H54 (cell line): ENCODE data around the gene KRTAP19-6.

Source experiments
- DNase-seq: peaks from one replicate; pipeline ENCODE4 v3.0.0; 2011; ENCODE audit warnings: low spot score, mixed read lengths; ENCODE audit not compliant: insufficient read length
- FAIRE-seq: peaks from 3 replicates; lab custom pipeline; 2011; peaks lifted over from hg19 to GRCh38; lab: Jason Lieb, UNC
- POLR2A ChIP-seq: IDR thresholded peaks from 2 replicates; pipeline ENCODE4 v1.6.1; 2011; ENCODE audit warnings: low read depth, mild to moderate bottlenecking, low read length

KRTAP19-6 gene

DNA sequence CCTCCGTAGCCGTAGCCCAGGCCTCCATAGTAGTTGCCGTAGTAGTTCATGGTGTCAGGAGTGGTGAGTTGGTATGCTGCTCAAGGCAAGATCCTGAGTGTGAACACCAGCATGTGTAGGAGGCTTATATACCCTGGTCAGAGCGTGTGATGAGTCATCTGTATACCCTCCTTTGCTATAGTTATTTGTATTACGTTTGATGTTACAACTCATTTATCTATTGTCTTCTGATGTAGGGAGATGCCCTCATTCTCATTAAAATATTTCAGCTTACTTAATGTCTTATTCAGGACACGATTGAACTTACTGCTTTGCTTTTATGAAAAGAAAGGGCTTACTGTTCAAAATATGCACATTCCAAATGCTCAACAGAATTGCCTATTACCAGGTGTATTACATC is 39.6 kb downstream of the KRTAP19-6 start, which contains the start of gene KRTAP19-5:
Gene KRTAP19-5 (minus strand): TSS at position 101 of the 400 bp plus-strand sequence. CDS start 51 bp downstream, at position 50.
- DNase-seq (no peak), FAIRE-seq (no peak)
- no peak for TF ChIP-seq POLR2A

DNA sequence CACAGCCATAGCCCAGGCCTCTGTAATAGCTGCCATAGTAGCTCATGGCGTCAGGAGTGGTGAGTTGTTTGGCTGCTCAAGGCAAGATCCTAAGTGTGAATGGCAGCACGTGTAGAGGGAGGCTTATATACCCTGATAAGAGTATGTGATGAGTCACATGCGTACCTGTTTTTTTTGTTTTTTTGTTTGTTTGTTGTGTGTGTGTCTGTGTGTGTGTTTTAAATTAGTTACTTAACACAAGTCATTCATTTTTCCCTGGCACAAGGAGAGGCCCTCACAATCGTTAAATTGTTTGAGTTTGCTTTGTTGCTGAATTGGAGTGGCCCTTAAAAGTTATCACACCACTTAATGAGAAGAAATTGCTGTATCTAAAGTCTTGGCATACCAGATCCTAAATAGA is 44.6 kb downstream of the KRTAP19-6 start, which contains the start of gene KRTAP19-4:
Gene KRTAP19-4 (minus strand): TSS at position 101 of the 400 bp plus-strand sequence. CDS start 55 bp downstream, at position 46.
- no peak for TF ChIP-seq POLR2A
- no peak for FAIRE-seq
- no peak for DNase-seq

DNA sequence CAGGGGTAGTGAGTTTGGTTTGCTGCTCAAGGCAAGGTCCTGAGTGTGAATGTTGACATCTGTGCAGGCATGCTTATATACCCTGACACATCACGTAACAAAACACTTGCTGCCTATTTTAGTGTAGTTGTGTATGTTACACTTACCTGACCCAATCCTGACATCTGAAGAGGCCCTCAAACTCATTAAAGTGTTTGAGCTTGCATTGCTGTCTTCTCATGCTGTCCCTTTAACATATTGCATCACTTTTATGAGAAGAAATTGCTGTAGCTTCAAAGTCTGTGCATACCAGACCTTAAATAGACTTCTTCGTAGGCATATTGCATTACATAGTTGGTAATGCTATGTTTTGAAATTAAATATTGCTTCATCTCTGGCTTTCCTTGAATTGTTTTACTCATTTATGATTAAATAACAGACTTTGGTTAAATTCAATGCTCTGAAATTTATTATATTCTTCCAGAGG is 49.7 kb downstream of the KRTAP19-6 start, which contains the start of gene KRTAP19-3:
Gene KRTAP19-3 (minus strand): TSS at position 51 of the 466 bp plus-strand sequence. CDS start 56 bp downstream, outside the sequence.
- DNase-seq: no peak
- FAIRE-seq: no peak
- TF ChIP-seq POLR2A: no peak
